ENCODE measurements around the gene RCC1.
"Not testable (repeated sequence)": the region's sequence is repeated elsewhere in the genome, so short reads cannot be mapped to it uniquely, and the experiment has no call there.

RCC1 gene

DNA sequence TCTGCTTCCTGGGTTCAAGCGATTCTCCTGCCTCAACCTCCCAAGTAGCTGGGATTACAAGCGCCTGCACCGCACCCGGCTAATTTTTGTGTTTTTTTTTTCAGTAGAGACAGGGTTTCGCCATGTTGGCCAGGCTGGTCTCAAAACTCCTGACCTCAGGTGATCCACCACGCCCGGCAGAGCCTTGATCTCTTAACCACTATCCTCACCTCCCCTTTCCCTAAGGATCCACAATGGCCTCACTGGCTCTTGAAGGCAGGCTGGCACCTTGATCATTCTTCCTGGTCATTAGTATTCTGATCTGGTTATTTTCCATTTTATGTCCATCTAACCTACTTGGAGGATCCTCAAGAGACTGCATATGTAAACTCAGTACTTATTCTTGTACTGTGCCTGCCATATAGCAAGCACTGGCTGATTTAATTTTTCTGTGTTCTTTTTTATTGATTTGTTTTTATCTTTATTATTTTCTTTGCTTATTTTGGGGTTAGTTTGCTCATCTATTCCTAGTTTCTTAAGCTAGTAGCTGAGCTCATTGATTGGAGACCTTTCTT lies 6.3 kb downstream of the RCC1 start:
- no peak for DNase-seq

DNA sequence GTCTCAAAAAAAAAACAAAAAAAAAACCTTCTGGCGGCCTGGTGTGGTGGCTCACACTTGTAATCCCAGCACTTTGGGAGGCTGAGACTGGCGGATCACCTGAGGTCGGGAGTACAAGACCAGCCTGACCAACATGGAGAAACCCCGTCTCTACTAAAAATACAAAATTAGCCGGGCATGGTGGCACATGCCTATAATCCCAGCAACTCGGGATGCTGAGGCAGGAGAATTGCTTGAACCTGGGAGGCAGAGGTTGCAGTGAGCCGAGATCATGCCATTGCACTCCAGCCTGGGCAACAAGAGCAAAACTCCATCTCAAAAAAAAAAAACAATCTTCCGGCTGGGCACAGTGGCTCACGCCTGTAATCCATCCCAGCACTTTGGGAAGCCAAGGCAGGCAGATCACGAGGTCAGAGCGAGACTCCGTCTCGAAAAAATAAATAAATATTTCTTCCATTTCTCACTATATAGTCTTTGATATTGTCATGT lies 8.6 kb downstream of the RCC1 start:
- DNase-seq, result not testable (repeated sequence)

DNA sequence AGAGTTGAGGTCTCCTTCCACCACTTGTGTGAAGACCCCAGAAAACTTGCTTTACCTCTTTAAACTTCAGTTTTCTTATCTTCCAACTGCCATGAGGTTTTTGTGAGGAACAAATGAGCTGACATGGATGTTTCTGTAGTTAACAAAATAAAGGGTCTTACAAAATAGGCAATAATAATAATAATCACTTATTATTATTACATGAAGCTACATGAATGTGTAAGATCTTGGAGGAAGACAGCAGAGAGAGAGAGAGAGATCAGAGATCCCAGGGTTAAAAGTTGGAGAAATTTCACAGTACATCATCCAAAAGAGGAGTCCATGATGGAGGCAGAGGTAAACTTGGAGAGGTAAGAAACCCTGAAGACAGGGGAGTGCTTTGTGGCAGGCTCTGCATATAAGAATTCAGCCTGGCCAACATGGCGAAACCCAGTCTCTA lies 10.7 kb downstream of the RCC1 start:
- DNase-seq, result no peak

DNA sequence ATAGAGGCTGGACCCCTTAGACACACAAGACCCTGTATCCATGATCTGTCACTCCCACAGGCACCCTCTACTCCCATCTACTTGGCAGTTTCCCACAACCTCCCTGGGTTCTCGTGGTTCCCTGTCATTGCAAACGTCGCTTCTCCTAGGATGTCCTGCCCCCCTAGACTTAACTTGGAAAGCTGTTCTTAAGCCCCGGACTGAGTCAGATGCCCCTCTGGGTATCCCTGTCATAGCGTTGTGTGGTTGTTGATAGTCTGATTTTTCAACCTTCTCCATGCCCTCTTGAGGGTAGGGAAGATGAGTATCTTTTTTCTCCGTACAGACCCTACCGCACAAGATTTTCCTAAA lies 11.8 kb downstream of the RCC1 start:
- no peak for DNase-seq

DNA sequence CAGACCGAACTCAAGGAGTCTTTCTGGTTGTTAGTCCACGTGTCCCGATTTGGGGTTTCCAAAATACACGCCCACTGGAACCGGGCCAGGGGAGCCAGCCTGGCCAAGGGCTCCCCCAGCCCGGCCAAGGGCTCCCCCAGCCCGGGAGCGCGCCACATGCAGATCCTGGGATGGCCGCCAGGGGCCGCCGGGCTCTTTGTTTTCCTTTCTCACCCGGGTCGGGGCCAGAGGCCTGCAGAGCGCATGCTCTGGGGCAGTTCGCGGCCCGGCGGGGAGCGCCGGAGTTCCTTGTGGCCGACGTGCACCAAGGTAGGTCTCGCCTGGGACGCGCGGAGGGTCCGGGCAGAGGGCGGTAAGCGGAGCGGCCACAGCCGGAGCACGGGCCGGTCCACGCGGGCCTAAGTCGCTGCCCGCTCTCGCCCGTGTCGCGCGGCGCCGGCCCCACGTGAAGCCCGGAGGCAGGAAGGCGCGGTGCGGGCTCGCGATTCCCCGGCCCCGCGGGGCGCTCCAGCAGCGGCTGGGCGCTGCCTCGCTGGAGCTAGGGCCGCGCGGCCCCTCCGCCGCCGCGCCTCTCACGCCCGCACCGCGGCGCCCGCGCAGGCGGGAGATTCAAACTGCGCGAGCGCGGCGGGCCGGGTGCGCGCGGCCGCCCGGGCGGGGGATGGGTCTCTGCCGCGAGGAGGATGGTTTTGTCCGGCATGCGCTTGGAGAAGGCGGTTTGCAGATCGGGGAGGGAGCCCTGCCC lies 12.3 kb downstream of the RCC1 start:
- DNase-seq, result no peak

DNA sequence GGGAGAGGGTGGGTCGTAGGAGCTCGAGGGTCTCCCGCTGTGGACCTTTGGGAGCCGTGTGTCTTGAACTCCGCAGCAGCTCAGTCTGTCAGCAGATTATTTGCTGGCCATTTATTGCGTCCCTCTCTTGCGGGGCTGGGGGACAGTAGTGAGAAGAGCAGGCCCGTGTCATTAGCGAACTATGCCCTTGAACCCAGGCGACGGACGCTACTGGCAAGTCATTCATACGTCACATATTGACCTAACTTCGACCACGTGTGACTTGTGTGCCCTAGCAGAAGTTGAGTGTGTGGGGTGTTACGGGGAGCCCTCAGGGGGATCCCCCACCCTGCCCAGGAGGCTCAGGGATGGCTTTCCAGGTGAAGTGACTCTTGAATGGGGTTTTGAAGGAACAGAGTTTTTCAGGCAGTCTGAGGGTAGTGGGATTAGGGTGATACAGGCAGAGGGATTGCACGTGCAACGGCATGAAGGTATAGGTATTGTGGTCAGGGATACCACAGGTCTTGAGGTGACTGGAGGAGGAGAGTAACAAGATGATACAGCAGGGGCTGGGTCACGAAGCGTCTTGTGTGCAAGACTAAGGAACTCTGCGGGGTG lies 13.0 kb downstream of the RCC1 start:
- DNase-seq, result no peak

DNA sequence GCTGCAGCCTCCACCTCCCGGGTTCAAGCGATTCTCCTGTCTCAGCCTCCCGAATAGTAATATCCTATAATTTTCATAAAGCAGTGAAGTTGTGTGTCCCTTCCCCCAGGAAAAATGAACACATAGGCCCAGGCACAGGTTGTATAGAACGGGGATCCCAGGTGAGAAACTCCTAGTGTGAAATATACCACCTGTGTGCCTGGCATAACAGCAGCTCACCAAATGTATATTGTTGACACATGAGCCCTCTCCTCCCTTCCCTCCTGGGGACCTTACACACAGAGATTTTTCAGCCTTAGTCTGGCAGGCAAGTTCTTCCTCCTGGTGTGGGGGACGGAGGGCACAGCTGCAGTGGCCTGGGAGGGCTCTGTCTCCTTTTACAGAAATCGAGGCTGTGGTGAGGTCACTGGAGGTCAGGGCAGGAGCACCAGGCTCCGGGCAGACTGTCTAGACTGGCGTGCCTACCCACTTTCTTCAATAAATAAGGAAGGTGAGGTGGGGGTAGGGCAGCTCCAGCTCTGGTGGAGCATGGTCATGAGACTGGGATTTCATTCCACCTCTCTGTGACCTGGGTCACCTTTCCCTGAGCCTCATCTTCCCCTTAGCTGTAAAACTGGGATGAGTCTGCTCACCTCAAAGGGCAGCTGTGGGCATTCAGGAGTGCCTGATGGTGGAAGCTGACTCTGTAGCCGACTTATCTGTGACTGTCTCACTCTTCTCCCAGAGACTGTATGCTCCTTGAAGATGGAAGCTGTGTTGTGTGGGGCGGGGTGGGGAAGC lies 14.3 kb downstream of the RCC1 start:
- DNase-seq, result no peak

DNA sequence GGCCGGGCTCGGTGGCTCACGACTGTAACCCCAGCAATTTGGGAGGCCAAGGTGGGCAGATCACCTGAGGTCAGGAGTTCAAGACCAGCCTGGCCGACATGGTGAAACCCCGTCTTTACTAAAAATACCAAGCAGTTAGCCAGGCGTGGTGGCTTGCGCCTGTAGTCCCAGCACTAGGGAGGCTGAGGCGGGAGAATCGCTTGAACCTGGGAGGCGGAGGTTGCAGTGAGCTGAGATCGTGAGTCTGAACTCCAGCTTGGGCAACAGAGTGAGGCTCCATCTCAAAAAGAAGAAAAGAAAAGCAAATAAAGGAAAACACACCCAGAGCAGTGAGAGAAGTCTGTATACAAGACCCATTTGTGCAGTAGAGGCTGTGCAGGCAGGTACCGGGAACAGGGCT lies 15.0 kb downstream of the RCC1 start:
- not testable (repeated sequence) for DNase-seq

DNA sequence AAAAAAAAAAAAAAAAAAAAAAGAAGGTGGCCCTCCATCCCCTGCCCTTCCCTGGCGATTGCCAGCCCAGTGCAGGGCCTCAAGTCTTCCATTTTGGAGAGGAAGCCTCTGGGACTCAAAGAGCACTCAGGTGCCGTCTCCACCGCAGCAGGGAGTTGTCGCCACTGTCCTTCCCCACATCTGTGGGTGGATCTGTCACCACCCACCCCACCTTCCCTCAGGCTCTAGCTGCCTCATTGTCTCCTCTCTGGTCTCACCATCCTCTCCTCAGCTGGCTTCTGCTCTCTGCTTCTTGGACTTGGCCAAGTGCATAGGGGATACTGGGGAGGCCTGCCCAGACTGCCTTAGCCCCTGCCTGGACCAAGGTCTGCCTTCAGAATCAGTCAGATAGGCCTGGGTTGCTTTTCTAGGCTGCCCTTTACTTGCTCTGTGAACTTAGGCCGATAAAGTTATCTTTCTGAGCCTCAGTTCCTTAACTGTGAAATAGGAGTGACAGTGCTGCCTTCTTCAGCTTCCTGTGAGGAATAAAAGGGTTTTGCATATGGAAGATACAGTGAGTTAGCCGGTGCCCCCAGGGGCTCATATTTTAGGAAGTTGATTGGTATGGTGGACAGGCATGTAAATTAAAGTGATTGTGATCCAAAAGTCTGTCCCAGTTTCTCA lies 15.8 kb downstream of the RCC1 start:
- no peak for DNase-seq

DNA sequence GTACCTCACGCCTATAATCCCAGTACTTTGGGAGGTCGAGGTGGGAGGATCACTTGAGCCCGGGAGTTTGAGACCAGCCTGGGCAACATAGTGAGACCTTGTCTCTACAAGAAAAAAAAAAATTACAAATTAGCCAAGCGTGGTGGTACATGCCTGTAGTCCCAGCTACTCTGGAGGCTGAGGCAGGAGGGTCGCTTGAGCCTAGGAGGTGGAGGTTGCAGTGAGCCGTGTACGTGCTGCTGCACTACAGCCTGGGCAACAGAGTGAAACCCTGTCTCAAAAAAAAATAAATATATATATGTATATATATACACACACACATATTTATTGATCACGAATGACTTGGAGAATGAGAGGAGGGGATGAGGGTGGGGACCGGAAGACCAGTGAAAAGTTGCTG lies 16.7 kb downstream of the RCC1 start:
- not testable (repeated sequence) for DNase-seq

DNA sequence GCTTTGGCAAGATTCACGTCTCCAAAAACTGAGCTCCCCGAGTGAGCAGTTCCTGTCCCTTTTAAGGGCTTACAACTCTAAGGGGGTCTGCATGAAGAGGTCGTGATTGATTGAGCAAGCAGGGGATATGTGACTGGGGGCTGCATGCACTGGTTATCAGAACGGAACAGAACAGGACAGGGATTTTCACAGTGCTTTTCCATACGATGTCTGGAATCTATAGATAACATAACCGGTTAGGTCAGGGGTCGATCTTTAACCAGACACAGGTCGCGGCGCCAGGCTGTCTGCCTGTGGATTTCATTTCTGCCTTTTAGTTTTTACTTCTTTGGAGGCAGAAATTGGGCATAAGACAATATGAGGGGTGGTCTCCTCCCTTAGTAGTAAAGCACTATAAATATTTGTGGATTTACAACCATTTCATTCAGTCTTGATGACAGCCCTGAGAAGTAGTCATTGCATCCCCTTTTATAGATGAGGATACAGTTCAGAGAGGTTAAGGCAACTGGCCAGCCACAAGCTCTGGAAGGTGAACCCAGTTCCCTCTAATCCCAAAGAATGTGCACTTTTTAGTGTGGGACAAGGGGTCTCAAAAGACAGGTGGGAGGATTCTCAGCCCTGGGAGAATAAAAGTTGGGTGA lies 19.3 kb downstream of the RCC1 start:
- not testable (repeated sequence) for DNase-seq

DNA sequence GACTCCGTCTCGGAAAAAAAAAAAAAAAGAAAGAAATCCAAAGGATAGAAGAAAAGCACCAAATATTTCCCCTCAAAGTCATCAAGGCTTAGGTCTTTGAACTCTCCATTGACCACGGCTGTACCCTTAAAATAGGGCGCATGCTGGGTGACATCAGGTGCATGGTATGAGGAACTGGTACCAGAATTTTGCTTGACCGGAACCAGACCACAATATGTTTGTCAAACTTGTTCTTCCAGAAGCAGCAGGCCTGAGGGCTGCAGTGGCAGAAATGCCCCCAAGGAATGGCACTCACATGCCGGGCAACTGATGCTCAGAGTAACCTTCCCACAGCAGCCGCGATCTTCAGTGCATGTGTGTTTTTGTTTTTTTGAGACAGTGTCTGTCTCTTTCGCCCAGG lies 21.0 kb downstream of the RCC1 start:
- no peak for DNase-seq

DNA sequence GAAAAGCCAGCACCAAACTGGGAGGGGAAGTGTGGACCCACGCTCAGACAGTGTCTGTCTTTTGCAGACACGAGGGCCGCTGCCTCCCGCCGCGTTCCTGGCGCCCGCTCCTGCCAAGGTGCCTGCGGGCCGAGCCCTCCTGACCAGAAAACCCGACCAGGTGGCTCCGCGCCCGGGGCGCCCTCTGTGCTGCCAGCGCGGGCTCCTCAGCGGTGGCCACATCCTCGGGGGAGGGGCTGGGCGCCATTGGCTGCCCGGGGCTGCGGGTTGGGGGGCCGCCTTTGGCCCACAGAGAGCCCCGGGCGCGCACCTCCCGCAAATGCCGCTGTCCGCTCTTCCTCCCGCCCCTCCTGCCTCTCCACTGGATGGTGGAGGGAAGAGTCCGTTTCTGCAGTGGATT lies 24.6 kb downstream of the RCC1 start:
- DNase-seq, result no peak

DNA sequence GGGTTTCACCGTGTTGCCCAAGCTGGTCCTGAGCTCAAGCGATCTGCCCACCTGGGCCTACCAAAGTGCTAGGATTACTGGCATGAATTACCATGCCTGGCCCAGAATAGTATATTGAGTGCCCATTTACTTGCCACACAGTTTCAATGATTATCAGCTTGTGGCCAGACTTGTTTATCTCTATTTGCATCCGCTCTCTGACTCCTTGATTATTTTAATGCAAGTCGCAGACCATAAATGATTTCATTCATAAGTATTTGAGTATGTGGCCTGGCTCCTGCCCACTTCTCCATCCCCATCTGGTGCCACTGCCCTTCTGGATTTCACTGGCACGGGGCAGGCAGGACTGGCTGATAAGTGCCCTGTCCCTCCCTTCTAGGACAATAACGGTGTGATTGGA lies 28.8 kb downstream of the RCC1 start:
- no peak for DNase-seq

DNA sequence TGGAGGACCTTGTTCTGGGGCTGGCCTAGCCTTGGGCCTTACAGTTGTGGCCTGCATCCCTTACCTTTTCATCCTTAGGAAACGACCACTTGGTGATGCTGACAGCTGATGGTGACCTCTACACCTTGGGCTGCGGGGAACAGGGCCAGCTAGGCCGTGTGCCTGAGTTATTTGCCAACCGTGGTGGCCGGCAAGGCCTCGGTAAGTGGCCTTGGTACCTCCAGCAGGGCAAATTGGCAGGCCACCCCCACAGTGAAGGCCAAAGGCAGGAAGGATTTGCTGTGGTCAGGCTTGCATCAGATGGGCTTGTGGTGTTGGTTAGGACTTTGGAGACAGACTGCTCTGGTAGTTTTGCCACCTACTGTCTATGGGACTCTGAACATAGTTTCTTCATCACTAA lies 29.3 kb downstream of the RCC1 start:
- no peak for DNase-seq

DNA sequence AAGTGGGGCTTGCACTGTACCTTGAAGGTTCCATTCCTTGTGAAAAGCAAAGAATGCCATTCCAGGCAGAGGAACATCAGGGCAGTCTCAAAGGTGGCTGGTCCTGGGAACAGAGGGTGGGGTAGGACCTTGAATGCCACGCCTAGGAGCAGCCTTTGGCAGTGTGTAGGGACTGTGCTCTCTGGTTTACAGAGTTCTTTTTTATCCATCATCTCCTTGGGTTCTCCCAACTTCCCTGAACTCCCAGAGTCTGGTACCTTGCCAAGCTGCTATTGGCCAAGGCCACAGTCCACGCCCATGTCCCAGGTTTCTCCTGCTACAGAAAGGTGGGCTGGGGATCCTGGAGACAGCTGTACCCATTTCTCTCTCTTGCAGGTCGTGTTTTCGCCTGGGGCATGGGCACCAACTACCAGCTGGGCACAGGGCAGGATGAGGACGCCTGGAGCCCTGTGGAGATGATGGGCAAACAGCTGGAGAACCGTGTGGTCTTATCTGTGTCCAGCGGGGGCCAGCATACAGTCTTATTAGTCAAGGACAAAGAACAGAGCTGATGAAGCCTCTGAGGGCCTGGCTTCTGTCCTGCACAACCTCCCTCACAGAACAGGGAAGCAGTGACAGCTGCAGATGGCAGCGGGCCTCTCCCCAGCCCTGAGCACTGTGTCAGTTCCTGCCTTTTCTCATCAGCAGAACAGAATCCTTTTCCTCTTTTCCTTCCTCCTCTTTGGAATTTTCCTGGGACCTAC lies 31.8 kb downstream of the RCC1 start:
- DNase-seq, result no peak

DNA sequence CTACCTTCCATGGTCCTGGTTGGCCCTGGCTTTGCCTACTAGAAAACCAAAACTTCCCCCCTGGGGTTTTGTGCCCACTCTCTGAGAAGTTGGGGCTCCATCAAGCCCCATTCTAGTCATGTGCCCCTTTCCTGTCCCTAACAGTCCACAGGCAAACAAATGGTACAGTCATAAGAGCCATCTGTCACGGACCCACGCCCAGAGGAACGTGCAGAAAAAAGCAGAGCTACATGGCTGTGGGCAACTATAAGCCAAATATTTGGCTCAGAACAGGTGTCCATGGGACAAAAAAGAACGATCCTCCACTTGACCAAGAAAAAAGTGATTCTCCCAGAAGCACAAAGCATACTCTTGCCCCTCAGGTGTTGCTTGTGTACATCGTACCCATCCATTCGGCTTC lies 32.4 kb downstream of the RCC1 start:
- no peak for DNase-seq

DNA sequence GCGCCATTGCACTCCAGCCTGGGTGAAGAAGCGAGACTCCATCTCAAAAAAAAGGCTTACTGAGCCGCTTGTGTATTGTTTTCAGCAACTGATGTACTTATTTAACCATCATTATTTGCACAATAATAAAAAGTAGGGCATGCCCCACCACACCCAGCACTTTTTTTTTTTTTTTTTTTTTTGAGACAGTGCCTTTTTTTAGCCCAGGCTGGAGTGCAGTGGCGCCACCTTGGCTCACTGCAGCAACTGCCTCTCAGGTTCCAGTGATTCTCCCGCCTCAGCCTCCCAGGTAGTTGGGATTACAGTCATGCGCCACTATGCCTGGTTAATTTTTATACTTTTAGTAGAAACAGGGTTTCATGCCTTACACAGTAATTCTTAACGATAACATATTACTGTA lies 34.8 kb downstream of the RCC1 start:
- DNase-seq, result no peak

DNA sequence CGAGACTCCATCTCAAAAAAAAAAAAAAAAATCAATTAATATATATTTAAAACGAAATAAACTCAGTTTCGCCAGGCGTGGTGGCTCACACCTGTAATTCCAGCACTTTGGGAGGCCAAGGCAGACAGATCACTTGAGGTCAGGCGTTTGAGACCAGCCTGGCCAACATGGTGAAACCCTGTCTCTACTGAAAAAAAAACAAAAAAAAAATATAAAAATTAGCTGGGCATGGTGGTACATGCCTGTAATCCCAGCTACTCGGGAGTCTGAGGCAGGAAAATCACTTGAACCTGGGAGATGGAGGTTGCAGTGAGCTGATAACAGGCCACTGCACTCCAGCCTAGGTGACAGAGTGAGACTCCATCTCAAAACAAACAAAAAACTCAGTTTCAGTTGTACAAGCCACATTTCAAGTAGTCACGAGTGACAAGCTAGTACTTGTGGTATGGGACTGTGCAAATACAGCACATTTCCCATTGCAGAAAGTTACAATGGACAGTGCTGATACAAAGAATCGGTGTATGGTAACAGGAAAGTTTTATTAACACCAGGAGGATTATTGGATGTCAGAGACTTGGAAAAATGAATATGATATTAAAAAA lies 35.7 kb downstream of the RCC1 start:
- not testable (repeated sequence) for DNase-seq

DNA sequence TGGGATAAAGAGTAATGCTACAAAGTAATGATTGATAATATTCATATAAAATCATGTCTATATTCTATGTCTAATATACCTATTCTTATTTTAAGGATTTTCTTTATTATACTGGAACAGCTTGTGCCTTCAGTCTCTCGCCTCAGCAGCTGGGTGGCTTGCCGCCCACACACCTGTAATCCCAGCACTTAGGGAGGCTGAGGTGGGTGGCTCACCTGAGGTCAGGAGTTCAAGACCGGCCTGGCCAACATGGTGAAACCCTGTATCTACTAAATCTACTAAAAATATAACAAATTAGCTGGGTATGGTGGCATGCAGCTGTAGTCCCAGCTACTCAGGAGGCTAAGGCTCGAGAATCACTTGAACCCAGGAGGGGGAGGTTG lies 39.4 kb downstream of the RCC1 start:
- DNase-seq, result no peak

DNA sequence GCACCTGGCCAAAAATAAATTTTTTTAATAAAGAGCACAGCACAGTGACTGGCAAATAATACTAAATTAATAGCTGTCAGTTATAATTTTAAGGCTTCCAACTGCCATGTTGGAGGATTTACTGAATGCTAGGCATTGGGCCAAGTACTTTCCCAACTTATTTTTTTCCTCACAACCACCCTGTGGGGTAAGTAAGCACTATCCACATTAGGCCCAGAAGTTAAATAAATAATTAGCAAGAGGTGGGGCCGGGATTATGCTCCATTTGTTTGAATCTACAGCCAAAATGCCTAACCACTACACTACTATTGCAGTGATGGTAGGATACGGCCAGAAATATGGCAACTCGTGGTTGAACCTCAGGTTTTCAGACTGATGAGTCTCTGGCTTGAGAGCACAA lies 42.5 kb downstream of the RCC1 start:
- DNase-seq, result no peak

DNA sequence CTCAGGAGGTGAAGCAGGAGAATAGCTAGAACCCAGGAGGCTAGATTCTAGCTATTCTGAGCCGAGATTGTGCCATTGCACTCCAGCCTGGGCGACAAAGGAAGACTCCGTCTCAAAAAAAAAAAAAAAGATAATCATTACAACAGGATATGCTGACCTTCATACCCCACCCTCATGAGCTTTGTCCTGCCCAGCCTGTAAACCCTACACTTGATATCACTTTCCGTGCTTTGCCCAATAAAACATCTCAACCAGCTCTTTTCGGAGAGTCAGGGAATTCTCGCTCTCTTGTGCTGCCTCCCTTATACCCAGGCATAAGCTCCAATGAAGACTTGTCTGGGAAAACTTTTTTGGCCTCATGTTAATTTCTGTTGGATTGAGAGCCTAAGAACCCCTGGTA lies 45.5 kb downstream of the RCC1 start:
- DNase-seq, result no peak

Data from SIG-M5 (cell line).